MM.1S (cell line): ENCODE results near the gene KLHDC7B.

Experiments used
- DNase-seq: peaks from one replicate; pipeline ENCODE4 v3.0.0-alpha.2; 2015
- H2AFZ ChIP-seq: fragments of 300-600 bp; sonication (generic); 2 replicates; pipeline ENCODE4 v1.6.0; 2016; ENCODE audit warnings: antibody characterized with exemption, low read length
- H3F3A ChIP-seq: fragments of 300-600 bp; sonication (generic); 2 replicates; pipeline ENCODE4 v1.6.1; 2016; ENCODE audit warnings: mild to moderate bottlenecking, antibody characterized with exemption, low read length, moderate library complexity, mixed read lengths; ENCODE audit not compliant: insufficient read depth
- H3K27ac ChIP-seq: fragments of 300-600 bp; sonication (generic); 2 replicates; pipeline ENCODE4 v1.5.1; 2016; ENCODE audit warnings: mild to moderate bottlenecking, low read length
- H3K27me3 ChIP-seq: fragments of 300-600 bp; sonication (generic); replicated peaks from 2 replicates; pipeline ENCODE4 v1.6.0; 2016; ENCODE audit warnings: low read length; ENCODE audit not compliant: insufficient read depth
- H3K36me3 ChIP-seq: fragments of 300-600 bp; sonication (generic); replicated peaks from 2 replicates; pipeline ENCODE4 v1.6.1; 2016; ENCODE audit warnings: mild to moderate bottlenecking, low read length, mixed read lengths; ENCODE audit not compliant: insufficient read depth
- H3K4me1 ChIP-seq: fragments of 300-600 bp; sonication (generic); 2 replicates; pipeline ENCODE4 v1.6.1; 2016; ENCODE audit warnings: low read length, mixed read lengths
- H3K4me2 ChIP-seq: fragments of 300-600 bp; sonication (generic); 2 replicates; pipeline ENCODE4 v1.6.0; 2016; ENCODE audit warnings: low read depth, low read length
- H3K4me3 ChIP-seq: fragments of 300-600 bp; sonication (generic); 2 replicates; pipeline ENCODE4 v1.5.1; 2016; ENCODE audit warnings: low read length, mixed read lengths
- H3K79me2 ChIP-seq: fragments of 300-600 bp; sonication (generic); 2 replicates; pipeline ENCODE4 v1.6.1; 2016; ENCODE audit warnings: mixed run types, low read length, mixed read lengths
- H3K9ac ChIP-seq: fragments of 300-600 bp; sonication (generic); 2 replicates; pipeline ENCODE4 v1.6.1; 2016; ENCODE audit warnings: low read length, mixed read lengths
- H3K9me2 ChIP-seq: fragments of 300-600 bp; sonication (generic); replicated peaks from 2 replicates; pipeline ENCODE4 v1.6.1; 2016; ENCODE audit warnings: mild to moderate bottlenecking, low read length, mixed read lengths; ENCODE audit not compliant: insufficient read depth
- H3K9me3 ChIP-seq: fragments of 300-600 bp; sonication (generic); replicated peaks from 2 replicates; pipeline ENCODE4 v1.6.1; 2016; ENCODE audit warnings: mild to moderate bottlenecking, low read length, mixed read lengths; ENCODE audit not compliant: insufficient read depth
- H4K20me1 ChIP-seq: fragments of 300-600 bp; sonication (generic); 2 replicates; pipeline ENCODE4 v1.6.1; 2016; ENCODE audit warnings: mild to moderate bottlenecking, low read length, moderate library complexity, mixed read lengths; ENCODE audit not compliant: insufficient read depth
- EZH2 ChIP-seq: fragments of 300-600 bp; sonication (generic); optimal IDR thresholded peaks from 2 replicates; pipeline ENCODE3; 2017; ENCODE audit warnings: low read depth, mild to moderate bottlenecking, antibody characterized with exemption, low read length, mixed read lengths
- EZH2phosphoT487 ChIP-seq: fragments of 300-600 bp; sonication (generic); IDR thresholded peaks from 2 replicates; pipeline ENCODE4 v1.6.1; 2018; ENCODE audit warnings: antibody characterized with exemption, low read length
- TF ChIP-seq, protein P1 (sequence below): fragments of 300-600 bp; sonication (generic); IDR thresholded peaks from 2 replicates; pipeline ENCODE4 v1.5.1; 2016; ENCODE audit warnings: antibody characterized with exemption, low read length, mixed read lengths

The KLHDC7B gene

DNA sequence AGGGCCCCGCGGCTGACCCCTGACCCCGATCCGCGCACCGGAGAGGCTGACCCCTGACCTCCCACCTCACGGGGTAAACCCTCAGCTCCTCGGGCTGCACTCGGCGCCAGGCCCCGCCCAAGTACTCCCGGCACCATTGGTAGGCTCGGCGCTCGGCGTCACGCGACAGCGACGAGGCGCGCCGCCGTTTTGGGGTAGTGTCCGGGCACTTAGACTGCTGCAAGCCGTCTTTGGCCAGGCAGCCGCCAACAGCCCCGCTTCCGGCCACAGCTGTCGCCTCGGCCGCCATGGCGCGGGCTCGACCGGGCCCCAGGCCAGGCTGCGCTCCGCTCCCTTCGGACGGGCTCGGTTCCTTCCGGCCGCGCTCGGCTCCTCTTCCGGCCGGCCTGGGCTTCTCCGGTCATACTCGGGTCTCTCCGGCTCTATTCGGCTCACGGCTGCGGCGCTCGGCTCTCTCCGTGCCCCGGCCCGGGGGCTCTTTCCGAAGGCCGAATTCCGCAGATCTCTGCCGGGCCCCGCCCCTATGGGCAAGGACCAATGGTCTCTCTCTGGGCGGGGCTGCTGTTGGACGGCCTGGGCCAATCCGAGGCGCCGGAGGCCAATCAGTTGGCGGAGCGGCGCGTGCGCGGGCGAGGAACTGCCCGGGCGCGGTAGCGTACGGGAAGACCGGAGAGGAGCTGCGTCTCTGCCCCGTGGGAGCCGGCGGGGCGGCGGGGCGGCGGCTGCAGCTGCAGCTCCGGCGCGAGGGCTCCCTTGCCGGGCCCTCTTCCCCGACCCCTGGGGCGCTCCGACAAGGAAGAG lies 37.0 kb downstream of the KLHDC7B start, which contains the start of gene CHKB:
Gene CHKB, minus strand, starts transcription at position 357 of the 801 bp plus-strand sequence. Its CDS starts 68 bp downstream, at position 289.
- Histone ChIP-seq H3K9ac (peak within 1 kb of the TSS; percentile 99), H3K79me2 (peaks cover 19% of the 10 kb centered on the region), H3K27me3 (no peaks in the 10 kb centered on the region), H3K4me2 (peak within 1 kb of the TSS; percentile 93), H3K4me3 (peak within 1 kb of the TSS; percentile 97), H2AFZ (peak within 1 kb of the TSS; percentile 98), H3K9me2 (no peaks in the 10 kb centered on the region), H3K9me3 (no peaks in the 10 kb centered on the region), H3K36me3 (no peaks in the 10 kb centered on the region), H3K27ac (peak within 1 kb of the TSS; percentile 94), H3K4me1 (peaks cover 8% of the 10 kb centered on the region; the same call in 1 of the 2 replicates), H3F3A (no peaks in the 10 kb centered on the region), H4K20me1 (no peaks in the 10 kb centered on the region)
- TF ChIP-seq, protein P1, sequence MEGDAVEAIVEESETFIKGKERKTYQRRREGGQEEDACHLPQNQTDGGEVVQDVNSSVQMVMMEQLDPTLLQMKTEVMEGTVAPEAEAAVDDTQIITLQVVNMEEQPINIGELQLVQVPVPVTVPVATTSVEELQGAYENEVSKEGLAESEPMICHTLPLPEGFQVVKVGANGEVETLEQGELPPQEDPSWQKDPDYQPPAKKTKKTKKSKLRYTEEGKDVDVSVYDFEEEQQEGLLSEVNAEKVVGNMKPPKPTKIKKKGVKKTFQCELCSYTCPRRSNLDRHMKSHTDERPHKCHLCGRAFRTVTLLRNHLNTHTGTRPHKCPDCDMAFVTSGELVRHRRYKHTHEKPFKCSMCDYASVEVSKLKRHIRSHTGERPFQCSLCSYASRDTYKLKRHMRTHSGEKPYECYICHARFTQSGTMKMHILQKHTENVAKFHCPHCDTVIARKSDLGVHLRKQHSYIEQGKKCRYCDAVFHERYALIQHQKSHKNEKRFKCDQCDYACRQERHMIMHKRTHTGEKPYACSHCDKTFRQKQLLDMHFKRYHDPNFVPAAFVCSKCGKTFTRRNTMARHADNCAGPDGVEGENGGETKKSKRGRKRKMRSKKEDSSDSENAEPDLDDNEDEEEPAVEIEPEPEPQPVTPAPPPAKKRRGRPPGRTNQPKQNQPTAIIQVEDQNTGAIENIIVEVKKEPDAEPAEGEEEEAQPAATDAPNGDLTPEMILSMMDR: no peak
- TF ChIP-seq EZH2: no peak
- no peak for TF ChIP-seq EZH2phosphoT487
- DNase-seq: peak; percentile 99

- no peak for TF ChIP-seq EZH2phosphoT487
- TF ChIP-seq, protein P1: peak; percentile 27
- TF ChIP-seq EZH2: no peak
- H3K27me3 ChIP-seq: no peaks in the 10 kb centered on the region
- no peaks in the 10 kb centered on the region for H3F3A ChIP-seq
- peaks cover 19% of the 10 kb centered on the region for H3K79me2 ChIP-seq
- no peak for DNase-seq
- H3K27ac ChIP-seq: no peak overlapping the region; the same call in 1 of the 2 replicates
- H3K9me2 ChIP-seq: no peaks in the 10 kb centered on the region
- H3K36me3 ChIP-seq: no peaks in the 10 kb centered on the region
- H2AFZ ChIP-seq: peak overlapping the region; percentile 76
- peak overlapping the region; percentile 83 for H3K4me2 ChIP-seq
- H4K20me1 ChIP-seq: no peaks in the 10 kb centered on the region
- peak overlapping the region; percentile 86 for H3K4me3 ChIP-seq
- peaks cover 8% of the 10 kb centered on the region; the same call in 1 of the 2 replicates for H3K4me1 ChIP-seq
- H3K9me3 ChIP-seq: no peaks in the 10 kb centered on the region
- H3K9ac ChIP-seq: peak overlapping the region; percentile 99
Observed at GRCh38 chr22:50583294-50583861, 37.7 kb downstream of the KLHDC7B start.

GRCh38 chr22:50584106-50585096 lies 38.7 kb downstream of the KLHDC7B start:
- Histone ChIP-seq H3K9me2 (no peaks in the 10 kb centered on the region), H3K9me3 (no peaks in the 10 kb centered on the region), H3K36me3 (no peaks in the 10 kb centered on the region), H3K9ac (no peak overlapping the region), H3K27me3 (peaks cover 6% of the 10 kb centered on the region; the same call in 1 of the 2 replicates), H3F3A (no peaks in the 10 kb centered on the region), H3K4me3 (no peak overlapping the region), H3K4me2 (no peak overlapping the region), H2AFZ (no peak overlapping the region), H4K20me1 (no peaks in the 10 kb centered on the region), H3K27ac (no peak overlapping the region), H3K79me2 (peaks cover 19% of the 10 kb centered on the region), H3K4me1 (peaks cover 8% of the 10 kb centered on the region; the same call in 1 of the 2 replicates)
- DNase-seq: no peak
- TF ChIP-seq EZH2phosphoT487 (no peak), EZH2 (no peak)
- TF ChIP-seq, protein P1: no peak
